MG63 (cell line): ENCODE results near the gene BLOC1S4. TPM values are rescaled to one million over a fixed set of nuclear protein-coding genes. Genes with fewer than 3 reads are reported as not detected.
"Not testable (repeated sequence)": the region's sequence is repeated elsewhere in the genome, so short reads cannot be mapped to it uniquely, and the experiment has no call there.

ENCODE experiments used
- DNase-seq: peaks from one replicate; pipeline ENCODE4 v3.0.0-alpha.2; 2020
- H3K27me3 ChIP-seq: fragments of 250-450 bp; sonication (Bioruptor Pico); 2 replicates; pipeline ENCODE4 v1.5.1; 2020; ENCODE audit warnings: mild to moderate bottlenecking, moderate library complexity
- H3K36me3 ChIP-seq: fragments of 250-450 bp; sonication (Bioruptor Pico); 2 replicates; pipeline ENCODE4 v1.5.1; 2020; ENCODE audit warnings: mild to moderate bottlenecking, moderate library complexity
- H3K4me3 ChIP-seq: fragments of 250-450 bp; sonication (Bioruptor Pico); 2 replicates; pipeline ENCODE4 v1.5.1; 2020; ENCODE audit warnings: mild to moderate bottlenecking, moderate library complexity
- H3K9me3 ChIP-seq: fragments of 250-450 bp; sonication (Bioruptor Pico); 2 replicates; pipeline ENCODE4 v1.5.1; 2020; ENCODE audit warnings: mild to moderate bottlenecking, moderate library complexity
- total RNA-seq: library from RNA; depleted of rRNA; stranded (reverse); fragments of >200 nt; shearing (Covaris generic); gene quantifications from 2 replicates; pipeline ENCODE4 v1.2.3, GENCODE V29; 2014; ENCODE audit warnings: low replicate concordance

BLOC1S4 gene
- total RNA-seq, 1 experiment from 2014 or later = 16.0 TPM

GRCh38 chr4:6747294-6748051, 31.5 kb downstream of the BLOC1S4 start:
- peak; percentile 60 for DNase-seq
- Histone ChIP-seq H3K27me3 (no peaks in the 10 kb centered on the region), H3K36me3 (no peaks in the 10 kb centered on the region), H3K9me3 (no peaks in the 10 kb centered on the region), H3K4me3 (no peak overlapping the region)

GRCh38 chr4:6748286-6748685, 32.3 kb downstream of the BLOC1S4 start:
- H3K9me3 ChIP-seq = no peaks in the 10 kb centered on the region
- no peak for DNase-seq
- no peaks in the 10 kb centered on the region for H3K36me3 ChIP-seq
- no peaks in the 10 kb centered on the region for H3K27me3 ChIP-seq
- no peak overlapping the region for H3K4me3 ChIP-seq

GRCh38 chr4:6749340-6750171, 33.6 kb downstream of the BLOC1S4 start:
- DNase-seq = peak; percentile 54
- Histone ChIP-seq H3K27me3 (no peaks in the 10 kb centered on the region), H3K9me3 (no peaks in the 10 kb centered on the region), H3K4me3 (no peak overlapping the region), H3K36me3 (no peaks in the 10 kb centered on the region)

GRCh38 chr4:6750286-6751221, 34.6 kb downstream of the BLOC1S4 start:
- no peaks in the 10 kb centered on the region for H3K27me3 ChIP-seq
- no peak overlapping the region for H3K4me3 ChIP-seq
- H3K36me3 ChIP-seq = no peaks in the 10 kb centered on the region
- no peaks in the 10 kb centered on the region for H3K9me3 ChIP-seq
- DNase-seq = no peak

GRCh38 chr4:6751611-6752485, 35.9 kb downstream of the BLOC1S4 start:
- H3K27me3 ChIP-seq = no peaks in the 10 kb centered on the region
- H3K4me3 ChIP-seq = no peak overlapping the region
- no peak for DNase-seq
- H3K36me3 ChIP-seq = no peaks in the 10 kb centered on the region
- no peaks in the 10 kb centered on the region for H3K9me3 ChIP-seq

- Histone ChIP-seq H3K9me3 (no peaks in the 10 kb centered on the region), H3K4me3 (no peak overlapping the region), H3K27me3 (no peaks in the 10 kb centered on the region), H3K36me3 (no peaks in the 10 kb centered on the region)
- no peak for DNase-seq
Observed at GRCh38 chr4:6752486-6752829, 36.5 kb downstream of the BLOC1S4 start.

GRCh38 chr4:6753103-6753560, 37.2 kb downstream of the BLOC1S4 start:
- H3K36me3 ChIP-seq = no peaks in the 10 kb centered on the region
- H3K27me3 ChIP-seq = no peaks in the 10 kb centered on the region
- no peak overlapping the region for H3K4me3 ChIP-seq
- no peaks in the 10 kb centered on the region for H3K9me3 ChIP-seq
- DNase-seq = no peak

GRCh38 chr4:6753891-6754290, 37.9 kb downstream of the BLOC1S4 start:
- no peak for DNase-seq
- Histone ChIP-seq H3K9me3 (no peaks in the 10 kb centered on the region), H3K27me3 (no peaks in the 10 kb centered on the region), H3K4me3 (no peak overlapping the region), H3K36me3 (no peaks in the 10 kb centered on the region)

- no peaks in the 10 kb centered on the region for H3K27me3 ChIP-seq
- no peak for DNase-seq
- no peaks in the 10 kb centered on the region for H3K9me3 ChIP-seq
- H3K36me3 ChIP-seq = no peaks in the 10 kb centered on the region
- H3K4me3 ChIP-seq = no peak overlapping the region
Observed at GRCh38 chr4:6754481-6755087, 38.6 kb downstream of the BLOC1S4 start.

- DNase-seq = no peak
- Histone ChIP-seq H3K4me3 (no peak overlapping the region), H3K27me3 (no peaks in the 10 kb centered on the region), H3K36me3 (no peaks in the 10 kb centered on the region), H3K9me3 (no peaks in the 10 kb centered on the region)
Observed at GRCh38 chr4:6755088-6755753, 39.2 kb downstream of the BLOC1S4 start.

- H3K36me3 ChIP-seq, H3K4me3 ChIP-seq, DNase-seq, H3K27me3 ChIP-seq, H3K9me3 ChIP-seq: not testable (repeated sequence)
Observed at GRCh38 chr4:6756345-6756744, 40.4 kb downstream of the BLOC1S4 start.

GRCh38 chr4:6758728-6759127, 42.8 kb downstream of the BLOC1S4 start:
- Histone ChIP-seq H3K9me3 (no peaks in the 10 kb centered on the region), H3K4me3 (no peak overlapping the region), H3K27me3 (no peaks in the 10 kb centered on the region), H3K36me3 (no peaks in the 10 kb centered on the region)
- no peak for DNase-seq

GRCh38 chr4:6760865-6761264, 44.9 kb downstream of the BLOC1S4 start:
- Histone ChIP-seq H3K36me3 (no peaks in the 10 kb centered on the region), H3K9me3 (no peaks in the 10 kb centered on the region), H3K4me3 (no peak overlapping the region), H3K27me3 (no peaks in the 10 kb centered on the region)
- DNase-seq = no peak

GRCh38 chr4:6761649-6762615, 46.0 kb downstream of the BLOC1S4 start:
- Histone ChIP-seq H3K9me3 (no peaks in the 10 kb centered on the region), H3K4me3 (no peak overlapping the region), H3K27me3 (no peaks in the 10 kb centered on the region), H3K36me3 (no peaks in the 10 kb centered on the region)
- peak; percentile 53 for DNase-seq
